ENCODE results near the gene SNX7.

DNA sequence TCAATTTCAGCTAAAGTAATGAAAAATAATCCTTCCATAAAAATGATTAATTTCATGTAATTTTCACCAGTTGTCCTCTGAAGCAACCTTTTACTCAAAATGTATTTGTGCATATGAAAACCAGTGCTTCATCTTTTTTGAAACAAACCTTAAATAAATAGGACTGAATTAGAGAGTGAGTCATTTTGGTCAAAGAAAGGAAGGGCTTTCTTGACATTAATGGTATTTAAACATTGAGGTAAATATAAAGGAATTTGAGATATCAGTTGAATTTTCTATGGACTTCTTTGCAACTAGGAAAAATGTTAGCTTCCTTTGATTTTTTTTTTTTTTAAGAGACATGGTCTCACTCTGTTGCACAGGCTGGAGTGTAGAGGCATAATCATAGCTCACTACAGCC is 38.7 kb downstream of the SNX7 start:
- TF ChIP-seq, protein P1, sequence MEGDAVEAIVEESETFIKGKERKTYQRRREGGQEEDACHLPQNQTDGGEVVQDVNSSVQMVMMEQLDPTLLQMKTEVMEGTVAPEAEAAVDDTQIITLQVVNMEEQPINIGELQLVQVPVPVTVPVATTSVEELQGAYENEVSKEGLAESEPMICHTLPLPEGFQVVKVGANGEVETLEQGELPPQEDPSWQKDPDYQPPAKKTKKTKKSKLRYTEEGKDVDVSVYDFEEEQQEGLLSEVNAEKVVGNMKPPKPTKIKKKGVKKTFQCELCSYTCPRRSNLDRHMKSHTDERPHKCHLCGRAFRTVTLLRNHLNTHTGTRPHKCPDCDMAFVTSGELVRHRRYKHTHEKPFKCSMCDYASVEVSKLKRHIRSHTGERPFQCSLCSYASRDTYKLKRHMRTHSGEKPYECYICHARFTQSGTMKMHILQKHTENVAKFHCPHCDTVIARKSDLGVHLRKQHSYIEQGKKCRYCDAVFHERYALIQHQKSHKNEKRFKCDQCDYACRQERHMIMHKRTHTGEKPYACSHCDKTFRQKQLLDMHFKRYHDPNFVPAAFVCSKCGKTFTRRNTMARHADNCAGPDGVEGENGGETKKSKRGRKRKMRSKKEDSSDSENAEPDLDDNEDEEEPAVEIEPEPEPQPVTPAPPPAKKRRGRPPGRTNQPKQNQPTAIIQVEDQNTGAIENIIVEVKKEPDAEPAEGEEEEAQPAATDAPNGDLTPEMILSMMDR (IDR thresholded peaks at IDR 0.05): no peak
- TF ChIP-seq POLR2AphosphoS5 (IDR thresholded peaks at IDR 0.05): no peak
